ENCODE measurements around the gene ZNF566.

GRCh38 chr19:36420961-36421748, 68.2 kb downstream of the ZNF566 start:
- no peak for TF ChIP-seq TSHZ2 (CRISPR knock-in tag; IDR thresholded peaks at IDR 0.05)
- no peak for TF ChIP-seq ESRRG (CRISPR knock-in tag; IDR thresholded peaks at IDR 0.05)
- TF ChIP-seq ZFP30 (CRISPR knock-in tag; IDR thresholded peaks at IDR 0.05) = no peak
- TF ChIP-seq ISL1 (CRISPR knock-in tag; IDR thresholded peaks at IDR 0.05) = no peak
- TF ChIP-seq ZNF70 (CRISPR knock-in tag; IDR thresholded peaks at IDR 0.05) = no peak
- TF ChIP-seq RARB (CRISPR knock-in tag; IDR thresholded peaks at IDR 0.05) = no peak
- TF ChIP-seq PPARA (CRISPR knock-in tag; IDR thresholded peaks at IDR 0.05; ENCODE audit: borderline replicate concordance) = no peak
- TF ChIP-seq ZNF565 (CRISPR knock-in tag; conservative IDR thresholded peaks at IDR 0.05; ENCODE audit: low read depth) = no peak
- no peak for TF ChIP-seq PATZ1 (CRISPR knock-in tag; IDR thresholded peaks at IDR 0.05; ENCODE audit: borderline replicate concordance)
- no peak for TF ChIP-seq OSR1 (CRISPR knock-in tag; IDR thresholded peaks at IDR 0.05)
- TF ChIP-seq ZFP3 (CRISPR knock-in tag; IDR thresholded peaks at IDR 0.05) = no peak
